Measurements from ENCODE around the gene SCEL. TPM values are rescaled to one million over a fixed set of nuclear protein-coding genes. Genes with fewer than 3 reads are reported as not detected.

SCEL gene
- total and polyA plus RNA-seq, 2 donors (not counting 3 experiments of a cell fraction or from before 2014, with no cell fraction given): not detected

- H4K20me1 ChIP-seq (replicated peaks; ENCODE audit: control insufficient read depth, extremely low read depth, insufficient read depth, low read length): no peaks in the 10 kb centered on the region
- H3K27ac ChIP-seq (ENCODE audit: insufficient read depth, low read depth, low read length): no peak overlapping the region
- no peaks in the 10 kb centered on the region for H3K36me3 ChIP-seq (ENCODE audit: control insufficient read depth in 2 of 2, extremely low read depth in 1 of 2, insufficient read depth in 2 of 2, low read length in 2 of 2)
- dilution Hi-C loops (cut with MboI; ENCODE audit: extremely low pct_ligation_motif_present, low sequenced_read_pairs): no loop called here
- H3K4me2 ChIP-seq (ENCODE audit: insufficient read depth, low read length): no peak overlapping the region
- H3K9me1 ChIP-seq (replicated peaks; ENCODE audit: control insufficient read depth, extremely low read depth, insufficient read depth, low read length): no peaks in the 10 kb centered on the region
- no peaks in the 10 kb centered on the region for H3K27me3 ChIP-seq (ENCODE audit: control insufficient read depth in 2 of 2, insufficient read depth in 2 of 2, low read length in 2 of 2)
- H3K79me2 ChIP-seq (ENCODE audit: control insufficient read depth, insufficient read depth, low read length): no peaks in the 10 kb centered on the region
- H3K9me3 ChIP-seq (replicated peaks; ENCODE audit: control insufficient read depth, insufficient read depth, low read length): no peaks in the 10 kb centered on the region
- DNase-seq (ENCODE audit: low read depth, low spot score): peak; percentile 54
- H2AFZ ChIP-seq (ENCODE audit: low read depth, low read length): no peak overlapping the region
- peaks cover 38% of the 10 kb centered on the region for H3K4me1 ChIP-seq (ENCODE audit: control insufficient read depth, extremely low read depth, insufficient read depth, low read length)
- intact Hi-C loops (cut with micrococcal nuclease): no loop called here
- ChIA-PET CTCF (interaction anchor here (0.7 kb wide), 1 partner anchor 10 kb away, joined by 3 read pairs; no protein-coding TSS in a partner anchor), POLR2A (no interaction called here)
- TF ChIP-seq JUN (IDR thresholded peaks at IDR 0.05; ENCODE audit: borderline replicate concordance, insufficient read depth, insufficient read length, low read depth): peak; percentile 31
- TF ChIP-seq, protein P1, sequence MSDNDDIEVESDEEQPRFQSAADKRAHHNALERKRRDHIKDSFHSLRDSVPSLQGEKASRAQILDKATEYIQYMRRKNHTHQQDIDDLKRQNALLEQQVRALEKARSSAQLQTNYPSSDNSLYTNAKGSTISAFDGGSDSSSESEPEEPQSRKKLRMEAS (IDR thresholded peaks at IDR 0.05; ENCODE audit: insufficient read depth, insufficient read length): no peak
- FAIRE-seq: no peak
- H3K9ac ChIP-seq (replicated peaks; ENCODE audit: extremely low read depth, insufficient read depth, low read length): no peak overlapping the region
- H3K4me3 ChIP-seq (replicated peaks in 1 of 3; ENCODE audit: insufficient read depth in 1 of 3, low read depth in 1 of 3, low read length in 3 of 3): no peak overlapping the region
- BruUV-seq (replicated peaks): no TSS peak
Observed at GRCh38 chr13:77511552-77511951, 24.0 kb upstream of the SCEL start.

DNA sequence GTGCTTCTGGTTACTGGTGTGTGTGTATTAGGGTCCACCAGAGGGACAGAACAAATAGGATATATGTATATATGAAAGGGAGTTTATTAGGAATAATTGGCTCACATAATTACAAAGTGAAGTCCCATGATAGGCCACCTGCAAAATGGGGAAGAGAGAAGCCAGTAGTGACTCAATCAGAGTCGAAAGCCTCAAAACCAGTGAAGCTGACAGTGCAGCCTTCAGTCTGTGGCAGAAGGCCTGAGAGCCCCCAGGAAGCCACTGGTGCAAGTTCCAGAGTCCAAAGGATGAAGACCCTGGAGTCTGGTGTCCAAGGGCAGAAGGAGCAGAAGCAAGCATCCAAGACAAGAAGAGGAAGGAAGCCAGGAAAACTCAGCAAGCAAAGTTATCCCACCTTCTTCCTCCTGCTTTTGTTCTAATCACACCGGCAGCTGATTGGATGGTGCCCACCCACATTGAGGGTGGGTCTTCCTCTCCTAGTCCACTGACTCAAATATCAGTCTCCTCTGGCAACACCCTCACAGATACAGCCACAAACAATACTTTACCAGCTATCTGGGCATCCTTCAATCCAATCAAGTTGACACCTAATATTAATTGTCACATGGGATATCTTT lies 21.7 kb upstream of the SCEL start:
- no peak for DNase-seq (ENCODE audit: low read depth, low spot score)
- POLR2A ChIA-PET: no interaction called here
- Histone ChIP-seq H3K79me2 (ENCODE audit: control insufficient read depth, insufficient read depth, low read length) (no peaks in the 10 kb centered on the region), H3K9me3 (replicated peaks; ENCODE audit: control insufficient read depth, insufficient read depth, low read length) (no peaks in the 10 kb centered on the region), H4K20me1 (replicated peaks; ENCODE audit: control insufficient read depth, extremely low read depth, insufficient read depth, low read length) (no peaks in the 10 kb centered on the region), H2AFZ (ENCODE audit: low read depth, low read length) (no peak overlapping the region), H3K27me3 (ENCODE audit: control insufficient read depth in 2 of 2, insufficient read depth in 2 of 2, low read length in 2 of 2) (no peaks in the 10 kb centered on the region), H3K4me3 (replicated peaks in 1 of 3; ENCODE audit: insufficient read depth in 1 of 3, low read depth in 1 of 3, low read length in 3 of 3) (no peak overlapping the region), H3K27ac (ENCODE audit: insufficient read depth, low read depth, low read length) (no peak overlapping the region), H3K9ac (replicated peaks; ENCODE audit: extremely low read depth, insufficient read depth, low read length) (no peak overlapping the region), H3K4me2 (ENCODE audit: insufficient read depth, low read length) (no peak overlapping the region), H3K36me3 (ENCODE audit: control insufficient read depth in 2 of 2, extremely low read depth in 1 of 2, insufficient read depth in 2 of 2, low read length in 2 of 2) (no peaks in the 10 kb centered on the region), H3K4me1 (ENCODE audit: control insufficient read depth, extremely low read depth, insufficient read depth, low read length) (peaks cover 33% of the 10 kb centered on the region), H3K9me1 (replicated peaks; ENCODE audit: control insufficient read depth, extremely low read depth, insufficient read depth, low read length) (no peaks in the 10 kb centered on the region)
- TF ChIP-seq POLR2AphosphoS5 (IDR thresholded peaks at IDR 0.05; ENCODE audit: insufficient read depth, low read depth, low read length): no peak
- no peak for TF ChIP-seq FOS (IDR thresholded peaks at IDR 0.05; ENCODE audit: borderline replicate concordance, insufficient read depth, low read length)
- no peak for TF ChIP-seq EZH2 (IDR thresholded peaks at IDR 0.05; ENCODE audit: borderline replicate concordance, low read depth, low read length, severe bottlenecking)
- no peak for TF ChIP-seq MYC (IDR thresholded peaks at IDR 0.05; ENCODE audit: low read depth, low read length)
- TF ChIP-seq, protein P1 (IDR thresholded peaks at IDR 0.05; ENCODE audit: insufficient read depth, insufficient read length): no peak
- no peak for TF ChIP-seq POLR2A (IDR thresholded peaks at IDR 0.05; ENCODE audit: low read depth, low read length)
- no peak for TF ChIP-seq JUN (IDR thresholded peaks at IDR 0.05; ENCODE audit: borderline replicate concordance, insufficient read depth, insufficient read length, low read depth)
- no peak for TF ChIP-seq CTCF (IDR thresholded peaks at IDR 0.05; ENCODE audit: extremely low read depth in 1 of 2, insufficient read depth in 1 of 2, low read depth in 1 of 2, low read length in 2 of 2)
- TF ChIP-seq GATA2 (IDR thresholded peaks at IDR 0.05; ENCODE audit: insufficient read depth, insufficient read length, low read depth, low read length): no peak
- no peak for FAIRE-seq
- intact Hi-C loops (cut with micrococcal nuclease): no loop called here
- dilution Hi-C loops (cut with MboI; ENCODE audit: extremely low pct_ligation_motif_present, low sequenced_read_pairs): no loop called here
- BruUV-seq (replicated peaks): no TSS peak
- CTCF ChIA-PET: interaction anchor here (1.0 to 1.5 kb wide), 2 partner anchors 21 to 22 kb away, joined by 3 to 4 read pairs; no protein-coding TSS in a partner anchor

Measured in endothelial cell of umbilical vein (primary cell).